Vagina (tissue), 2 donors: Measurements from ENCODE around the gene MBD5. TPM values are rescaled to one million over a fixed set of nuclear protein-coding genes. Genes with fewer than 3 reads are reported as not detected.
A peak's percentile ranks its signal among the peaks of the same experiment; 100 is the strongest.

ENCODE experiments used
- DNase-seq, 2 donors: peaks; one replicate each; pipeline ENCODE4 v3.0.0-alpha.2; 2017; ENCODE audit errors: extremely low spot score in 2 of 2
- H3K27ac ChIP-seq: fragments of 200-600 bp; sonication (generic); one replicate; pipeline ENCODE4 v1.5.1; 2019
- H3K27me3 ChIP-seq: fragments of 200-600 bp; sonication (generic); one replicate; pipeline ENCODE4 v1.5.1; 2019
- H3K36me3 ChIP-seq, 2 donors: fragments of 200-600 bp; sonication (generic); one replicate each; pipeline ENCODE4 v1.5.1; 2017 to 2019
- H3K4me1 ChIP-seq: fragments of 200-600 bp; sonication (generic); one replicate; pipeline ENCODE4 v1.5.1; 2019
- H3K4me3 ChIP-seq, 2 donors: fragments of 200-600 bp; sonication (generic); 1 replicate in 1 of 2; 2 replicates in 1 of 2; pipeline ENCODE4 v1.5.1; 2016 to 2019
- H3K9me3 ChIP-seq: fragments of 200-600 bp; sonication (generic); one replicate; pipeline ENCODE4 v1.5.1; 2019
- CTCF ChIP-seq, 3 experiments: fragments of 450-650 bp in 2 of 3; fragments of 200-600 bp in 1 of 3; sonication (generic) in 1 of 3; IDR thresholded peaks; one replicate each; pipeline ENCODE4 v1.5.1; 2017 to 2019; ENCODE audit warnings: antibody characterized with exemption in 3 of 3, mild to moderate bottlenecking in 2 of 3, moderate library complexity in 2 of 3
- POLR2A ChIP-seq, 2 donors: fragments of 450-650 bp; IDR thresholded peaks; one replicate each; pipeline ENCODE4 v1.6.1; 2017; ENCODE audit warnings: antibody characterized with exemption in 2 of 2, mild to moderate bottlenecking in 2 of 2, moderate library complexity in 2 of 2
- POLR2AphosphoS5 ChIP-seq, 2 donors: sonication (generic); formaldehyde crosslinking; IDR thresholded peaks; one replicate each; pipeline ENCODE4 v1.9.0; 2017; ENCODE audit warnings: antibody characterized with exemption in 2 of 2, mild to moderate bottlenecking in 2 of 2, low read depth in 1 of 2; ENCODE audit not compliant: insufficient read depth in 1 of 2
- intact Hi-C: fragments of 100-400 bp; cut with DNase I; formaldehyde crosslinking; loops from one replicate; pipeline ENCODE4 v1.15.1; 2023
- total RNA-seq: library from RNA; depleted of rRNA; stranded (reverse); fragments of >200 nt; gene quantifications from one replicate; pipeline ENCODE4 v1.2.3, GENCODE V29; 2016

MBD5 gene
- total RNA-seq, 1 donor from 2014 or later = 32.7 TPM

- no peaks in the 10 kb centered on the region for H3K9me3 ChIP-seq
- H3K27ac ChIP-seq = peak overlapping the region; percentile 36
- H3K4me3 ChIP-seq = peak overlapping the region; percentile 35 to 38
- intact Hi-C loops = no loop called here
- H3K36me3 ChIP-seq = no peaks in the 10 kb centered on the region
- TF ChIP-seq CTCF (IDR thresholded peaks at IDR 0.05) (no peak), POLR2AphosphoS5 (IDR thresholded peaks at IDR 0.05; ENCODE audit: insufficient read depth in 1 of 2, low read depth in 1 of 2) (no peak), POLR2A (IDR thresholded peaks at IDR 0.05) (no peak)
- no peaks in the 10 kb centered on the region for H3K27me3 ChIP-seq
- DNase-seq = no peak
- H3K4me1 ChIP-seq = no peaks in the 10 kb centered on the region
Measured at GRCh38 chr2:148552675-148553331, 531.9 kb downstream of the MBD5 start.

- no peaks in the 10 kb centered on the region for H3K9me3 ChIP-seq
- peak overlapping the region; percentile 36 for H3K27ac ChIP-seq
- no peak for DNase-seq
- TF ChIP-seq POLR2AphosphoS5 (IDR thresholded peaks at IDR 0.05; ENCODE audit: insufficient read depth in 1 of 2, low read depth in 1 of 2) (no peak), CTCF (IDR thresholded peaks at IDR 0.05) (no peak), POLR2A (IDR thresholded peaks at IDR 0.05) (no peak)
- H3K27me3 ChIP-seq = no peaks in the 10 kb centered on the region
- no peaks in the 10 kb centered on the region for H3K4me1 ChIP-seq
- peak overlapping the region; percentile 35 to 38 for H3K4me3 ChIP-seq
- no peaks in the 10 kb centered on the region for H3K36me3 ChIP-seq
- intact Hi-C loops = no loop called here
Measured at GRCh38 chr2:148553332-148553887, 532.5 kb downstream of the MBD5 start.

GRCh38 chr2:148554459-148555247, 533.8 kb downstream of the MBD5 start:
- intact Hi-C loops = no loop called here
- Histone ChIP-seq H3K27me3 (no peaks in the 10 kb centered on the region), H3K36me3 (no peaks in the 10 kb centered on the region), H3K4me1 (no peaks in the 10 kb centered on the region), H3K4me3 (no peak overlapping the region), H3K27ac (no peak overlapping the region), H3K9me3 (no peaks in the 10 kb centered on the region)
- no peak for DNase-seq
- TF ChIP-seq POLR2AphosphoS5 (IDR thresholded peaks at IDR 0.05; ENCODE audit: insufficient read depth in 1 of 2, low read depth in 1 of 2) = no peak

GRCh38 chr2:148555622-148556294, 534.9 kb downstream of the MBD5 start:
- no peak for DNase-seq
- intact Hi-C loops = no loop called here
- no peaks in the 10 kb centered on the region for H3K4me1 ChIP-seq
- H3K9me3 ChIP-seq = no peaks in the 10 kb centered on the region
- H3K36me3 ChIP-seq = no peaks in the 10 kb centered on the region
- H3K27me3 ChIP-seq = no peaks in the 10 kb centered on the region
- no peak overlapping the region for H3K27ac ChIP-seq
- no peak overlapping the region for H3K4me3 ChIP-seq
- TF ChIP-seq POLR2AphosphoS5 (IDR thresholded peaks at IDR 0.05; ENCODE audit: insufficient read depth in 1 of 2, low read depth in 1 of 2) (no peak), POLR2A (IDR thresholded peaks at IDR 0.05) (no peak), CTCF (IDR thresholded peaks at IDR 0.05) (no peak)

- Histone ChIP-seq H3K36me3 (no peaks in the 10 kb centered on the region), H3K27ac (no peak overlapping the region), H3K4me3 (no peak overlapping the region), H3K4me1 (no peaks in the 10 kb centered on the region), H3K27me3 (no peaks in the 10 kb centered on the region), H3K9me3 (no peaks in the 10 kb centered on the region)
- no peak for DNase-seq
- TF ChIP-seq POLR2A (IDR thresholded peaks at IDR 0.05) = no peak
- TF ChIP-seq CTCF (IDR thresholded peaks at IDR 0.05) = no peak
- TF ChIP-seq POLR2AphosphoS5 (IDR thresholded peaks at IDR 0.05; ENCODE audit: insufficient read depth in 1 of 2, low read depth in 1 of 2) = no peak
- intact Hi-C loops = no loop called here
Measured at GRCh38 chr2:148557844-148558436, 537.0 kb downstream of the MBD5 start.
